GM23338 (cell line): Measurements from ENCODE around the gene UBL3.

Experiments used
- CREB1 ChIP-seq: fragments of 250-450 bp; sonication (Bioruptor Pico); IDR thresholded peaks from 2 replicates; pipeline ENCODE4 v1.5.0; 2020; ENCODE audit warnings: low read depth, mild to moderate bottlenecking, moderate library complexity
- CTCF ChIP-seq, 2 experiments: fragments of 200-600 bp in 1 of 2; sonication (generic) in 1 of 2; conservative IDR thresholded peaks; 2 replicates each; pipeline versions ENCODE4 v1.5.1 to v1.6.1; 2016 to 2017; ENCODE audit warnings: antibody characterized with exemption in 2 of 2, low read depth in 2 of 2, mild to moderate bottlenecking in 2 of 2, moderate library complexity in 1 of 2
- ETS1 ChIP-seq: IDR thresholded peaks from 2 replicates; pipeline ENCODE4 v1.6.1; 2016; ENCODE audit warnings: antibody characterized with exemption
- EZH2 ChIP-seq: fragments of 200-600 bp; sonication (generic); IDR thresholded peaks from one replicate; pipeline ENCODE4 v1.8.0; 2017; ENCODE audit warnings: antibody characterized with exemption, mild to moderate bottlenecking, low read depth; ENCODE audit not compliant: unreplicated experiment
- EZH2phosphoT487 ChIP-seq: fragments of 200-600 bp; sonication (generic); IDR thresholded peaks from one replicate; pipeline ENCODE4 v1.8.1; 2018; ENCODE audit warnings: antibody characterized with exemption; ENCODE audit not compliant: unreplicated experiment
- JUNB ChIP-seq: IDR thresholded peaks from one replicate; pipeline ENCODE4 v1.6.1; 2016; ENCODE audit warnings: antibody characterized with exemption; ENCODE audit not compliant: unreplicated experiment
- POLR2AphosphoS5 ChIP-seq: IDR thresholded peaks from 2 replicates; pipeline ENCODE4 v1.6.1; 2016; ENCODE audit warnings: antibody characterized with exemption, low read depth
- REST ChIP-seq: IDR thresholded peaks from one replicate; pipeline ENCODE4 v1.6.1; 2018; ENCODE audit warnings: antibody characterized with exemption; ENCODE audit not compliant: unreplicated experiment
- STAT1 ChIP-seq: IDR thresholded peaks from one replicate; pipeline ENCODE4 v1.6.1; 2016; ENCODE audit warnings: antibody characterized with exemption; ENCODE audit not compliant: unreplicated experiment
- ZNF114 ChIP-seq: fragments of 250-450 bp; sonication (Bioruptor Pico); IDR thresholded peaks from 2 replicates; pipeline ENCODE4 v1.5.0; 2020; ENCODE audit warnings: mild to moderate bottlenecking, moderate library complexity
- ZNF331 ChIP-seq: fragments of 250-450 bp; sonication (Bioruptor Pico); IDR thresholded peaks from 2 replicates; pipeline ENCODE4 v1.5.0; 2020; ENCODE audit warnings: low read depth, mild to moderate bottlenecking, moderate library complexity
- ZNF462 ChIP-seq: fragments of 250-450 bp; sonication (Bioruptor Pico); IDR thresholded peaks from 2 replicates; pipeline ENCODE4 v1.5.0; 2020; ENCODE audit warnings: mild to moderate bottlenecking, moderate library complexity

GRCh38 chr13:29850213-29850898 is at the start of gene UBL3:
- TF ChIP-seq CTCF (conservative IDR thresholded peaks at IDR 0.05; ENCODE audit: low read depth in 2 of 2) (no peak), CREB1 (CRISPR knock-in tag) (peak; percentile 90), REST (no peak), EZH2 (no peak), POLR2AphosphoS5 (peak; percentile 69), EZH2phosphoT487 (no peak), STAT1 (no peak), ZNF331 (CRISPR knock-in tag) (no peak), ETS1 (peak; percentile 85), JUNB (no peak), ZNF114 (no peak), ZNF462 (CRISPR knock-in tag) (no peak)
